HT1080 (cell line): ENCODE results near the gene NOP9. TPM values are rescaled to one million over a fixed set of nuclear protein-coding genes. Genes with fewer than 3 reads are reported as not detected.
A peak's percentile ranks its signal among the peaks of the same experiment; 100 is the strongest.

Experiments used
- DNase-seq: peaks from one replicate; pipeline ENCODE4 v3.0.0-alpha.2; 2015; ENCODE audit warnings: low read depth
- polyA plus RNA-seq, 2 experiments: library from polyadenylated mRNA; depleted of rRNA; stranded (reverse); fragments of >200 nt; gene quantifications; 2 replicates each; pipeline ENCODE4 v1.2.3, GENCODE V29; 2015
- total RNA-seq: library from RNA; depleted of rRNA; stranded (reverse); fragments of >200 nt; shearing (Covaris generic); gene quantifications from 2 replicates; pipeline ENCODE4 v1.2.3, GENCODE V29; 2014; rRNA removed

Gene NOP9, protein sequence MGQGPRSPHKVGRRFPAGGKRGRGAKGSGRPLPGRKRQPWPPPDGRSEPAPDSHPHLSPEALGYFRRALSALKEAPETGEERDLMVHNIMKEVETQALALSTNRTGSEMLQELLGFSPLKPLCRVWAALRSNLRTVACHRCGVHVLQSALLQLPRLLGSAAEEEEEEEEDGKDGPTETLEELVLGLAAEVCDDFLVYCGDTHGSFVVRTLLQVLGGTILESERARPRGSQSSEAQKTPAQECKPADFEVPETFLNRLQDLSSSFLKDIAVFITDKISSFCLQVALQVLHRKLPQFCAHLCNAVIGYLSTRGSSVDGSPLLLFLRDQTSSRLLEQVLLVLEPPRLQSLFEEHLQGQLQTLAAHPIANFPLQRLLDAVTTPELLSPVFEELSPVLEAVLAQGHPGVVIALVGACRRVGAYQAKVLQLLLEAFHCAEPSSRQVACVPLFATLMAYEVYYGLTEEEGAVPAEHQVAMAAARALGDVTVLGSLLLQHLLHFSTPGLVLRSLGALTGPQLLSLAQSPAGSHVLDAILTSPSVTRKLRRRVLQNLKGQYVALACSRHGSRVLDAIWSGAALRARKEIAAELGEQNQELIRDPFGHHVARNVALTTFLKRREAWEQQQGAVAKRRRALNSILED
- 21.1 and 25.6 TPM in 2 replicates for total RNA-seq
- 5.9 and 6.4 TPM in 2 replicates for polyA plus RNA-seq (2015; cell fraction: cytosol; rRNA removed)
- polyA plus RNA-seq (2015; cell fraction: nucleus; rRNA removed) = 41.8 and 44.8 TPM in 2 replicates

DNA sequence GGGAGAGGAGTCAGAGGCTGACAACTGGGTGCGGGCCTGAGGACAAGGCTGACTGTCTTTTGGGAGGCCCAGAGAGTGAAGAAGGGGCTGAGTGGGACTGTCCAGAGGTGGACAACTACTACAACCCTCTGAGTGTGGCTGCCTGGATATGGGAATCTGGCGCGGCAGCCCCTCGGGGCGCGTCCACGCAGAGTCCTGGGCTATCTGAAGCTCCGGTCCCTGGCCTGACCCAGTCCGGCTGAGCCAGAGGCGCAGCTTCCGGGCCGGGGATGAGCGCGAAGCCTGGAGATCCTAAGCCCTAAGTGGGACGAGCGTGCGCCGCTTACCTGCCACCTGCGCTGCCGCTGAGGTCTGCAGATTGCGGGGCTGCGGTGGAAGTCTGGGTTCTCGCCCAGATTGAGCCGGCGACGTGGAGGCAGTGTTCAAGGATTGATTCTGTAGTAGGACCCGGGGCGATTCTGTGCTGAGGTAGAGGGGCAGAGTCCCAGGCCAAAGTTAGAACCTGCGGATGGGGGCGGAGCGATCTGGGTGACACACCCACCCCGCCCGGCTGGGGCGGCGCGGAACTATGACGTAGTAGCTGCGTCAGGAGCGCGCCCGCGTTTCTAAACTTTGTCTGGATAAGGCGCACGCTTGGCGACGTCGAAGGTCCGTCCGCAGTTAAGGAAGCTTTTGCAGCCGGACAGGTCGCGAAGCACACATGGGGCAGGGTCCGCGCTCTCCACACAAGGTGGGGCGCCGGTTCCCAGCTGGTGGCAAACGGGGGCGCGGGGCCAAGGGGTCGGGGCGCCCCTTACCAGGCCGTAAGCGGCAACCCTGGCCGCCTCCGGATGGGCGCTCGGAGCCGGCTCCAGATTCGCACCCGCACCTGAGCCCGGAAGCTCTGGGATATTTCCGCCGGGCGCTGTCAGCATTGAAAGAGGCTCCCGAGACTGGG lies at the start of gene NOP9, which contains the start of gene DHRS1:
Gene NOP9, plus strand, starts transcription at position 596 of the 937 bp plus-strand sequence. Its CDS starts 105 bp downstream, at position 701.
Gene DHRS1, minus strand, starts transcription at position 526 of the 937 bp plus-strand sequence. CDS start 674 bp downstream, outside the sequence.
- peak; percentile 83 for DNase-seq

DNA sequence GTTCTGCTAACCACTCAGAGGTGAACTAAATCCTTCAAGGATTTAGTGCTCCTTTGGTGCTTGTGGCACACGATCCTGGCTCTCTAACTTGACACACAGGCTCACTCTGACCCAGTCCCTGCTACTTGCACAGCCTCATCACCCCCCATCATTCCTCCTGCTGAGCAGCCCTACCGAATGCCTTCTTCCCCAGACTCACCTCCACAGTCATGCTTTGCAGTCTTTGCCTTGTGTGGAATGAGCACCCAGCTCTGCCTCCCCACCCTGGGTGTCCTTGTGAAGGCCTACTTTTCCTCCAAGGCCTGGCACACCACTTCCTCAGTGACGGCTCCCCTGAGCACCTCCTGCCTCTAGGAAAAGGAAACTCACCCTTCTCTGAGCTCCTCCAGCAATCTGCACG lies 49.3 kb upstream of the NOP9 start:
- DNase-seq = no peak

DNA sequence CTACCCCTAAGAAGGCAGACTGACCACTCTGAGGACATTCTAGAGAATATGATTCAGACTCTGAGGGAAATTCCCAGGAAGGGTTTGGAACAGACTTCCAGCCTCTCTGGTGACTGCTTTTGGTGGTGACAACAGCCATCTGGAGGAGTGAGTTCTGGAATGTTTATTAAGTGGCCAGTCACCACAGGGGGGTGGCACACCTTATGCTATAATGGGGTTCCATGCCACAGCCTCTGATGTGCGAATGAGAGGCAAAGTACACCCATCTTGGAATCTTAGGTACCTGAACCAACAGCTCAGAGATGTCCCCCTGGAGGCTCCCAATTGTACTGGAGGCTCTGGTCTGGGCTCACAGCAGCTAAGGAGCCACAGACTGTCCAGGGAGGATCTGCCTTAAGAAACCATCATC lies 47.8 kb upstream of the NOP9 start:
- no peak for DNase-seq

DNA sequence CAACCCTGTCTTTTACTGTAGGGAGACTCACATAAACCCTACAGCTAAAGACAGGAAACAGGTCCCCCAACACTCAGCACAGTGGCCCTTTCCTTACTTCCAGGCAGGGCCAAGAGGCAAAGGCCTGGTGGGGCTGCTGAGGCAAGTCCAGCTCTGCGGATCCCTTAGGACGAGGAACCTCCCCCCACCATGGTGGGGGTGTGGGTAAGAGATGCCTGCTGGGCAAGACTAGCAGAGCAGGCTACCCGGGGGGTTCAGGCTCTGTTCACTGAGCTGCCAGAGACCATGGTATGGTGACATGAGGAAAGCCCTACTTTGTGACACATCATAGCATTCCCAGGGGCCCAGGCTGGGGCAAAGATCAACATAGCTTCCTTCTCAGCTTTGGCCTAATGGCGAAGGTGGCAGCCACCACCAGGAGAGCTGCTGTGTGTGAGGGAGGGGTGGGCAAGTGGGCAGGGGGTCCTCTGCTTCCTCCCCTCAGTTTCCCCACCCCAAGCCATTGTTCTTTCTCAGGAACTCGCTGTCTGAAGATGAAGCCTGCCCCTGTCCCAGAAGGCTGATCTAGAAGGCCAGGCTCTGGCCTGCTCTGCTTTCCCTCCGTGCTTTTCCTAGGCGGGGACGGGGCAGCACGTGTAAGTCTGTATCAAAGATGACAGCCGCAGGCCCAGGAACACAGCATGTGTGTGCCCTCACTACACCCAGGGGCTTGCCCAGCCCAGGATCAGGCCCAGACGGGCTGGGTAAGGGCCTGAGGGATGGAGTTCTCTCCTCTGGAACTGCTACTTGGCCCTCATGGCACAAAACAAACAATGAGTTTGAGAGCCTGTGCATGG lies 47.1 kb upstream of the NOP9 start:
- DNase-seq = no peak

DNA sequence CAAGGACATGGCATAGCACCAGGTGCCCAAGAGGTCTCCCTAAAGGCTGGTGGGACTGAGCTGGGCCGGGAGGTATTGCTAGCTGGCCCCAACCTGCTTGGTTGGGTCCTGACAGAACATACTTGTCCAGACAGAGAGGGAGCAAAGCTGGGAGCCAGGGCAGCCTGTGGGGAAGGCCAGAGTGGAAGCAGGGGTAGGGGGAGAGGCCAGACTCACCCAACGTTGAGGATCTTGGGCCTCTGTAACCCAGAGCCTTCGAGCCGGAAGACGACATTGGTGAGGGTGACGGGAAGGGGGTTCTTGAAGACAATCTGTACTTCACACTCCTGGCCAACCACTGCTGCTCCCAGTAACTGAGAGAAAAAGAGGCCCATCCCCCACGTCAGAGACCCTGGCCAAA lies 45.7 kb upstream of the NOP9 start:
- DNase-seq = no peak

DNA sequence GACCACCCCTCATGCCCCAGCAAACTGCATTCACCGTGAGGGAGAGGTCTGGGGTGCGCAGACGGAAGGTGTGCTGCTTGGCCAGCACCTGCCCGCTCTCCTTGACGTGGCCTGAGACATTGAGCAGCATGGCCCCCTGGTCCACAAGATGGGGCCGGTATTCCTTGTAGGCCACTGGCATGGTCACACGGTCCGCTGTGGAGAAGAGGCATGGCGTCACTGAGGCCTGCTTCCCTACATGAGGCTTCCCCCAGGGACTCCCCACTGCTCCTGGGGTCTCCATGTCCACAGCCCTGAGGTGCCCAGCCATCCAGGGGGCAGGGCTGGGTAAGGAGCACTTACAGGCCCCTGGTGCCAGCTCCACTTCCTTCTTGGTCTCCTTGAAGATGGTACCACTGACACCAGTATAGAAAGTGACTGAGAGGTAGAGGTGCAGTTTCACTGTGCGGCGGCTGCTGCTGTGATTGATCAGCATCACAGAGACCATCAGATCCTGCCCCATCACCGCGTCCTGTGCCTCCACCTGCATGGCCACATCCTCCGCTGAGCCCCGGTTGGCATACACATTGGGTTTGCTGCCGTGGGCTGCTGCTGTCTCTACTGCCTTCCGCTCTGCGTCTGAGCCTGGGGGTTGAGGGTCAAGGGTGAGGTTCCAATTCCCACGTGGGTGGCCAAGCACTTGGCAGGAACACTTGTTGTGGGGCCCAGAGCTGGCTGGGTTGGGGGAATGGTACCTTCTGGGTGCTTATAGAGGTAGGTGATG lies 44.8 kb upstream of the NOP9 start:
- no peak for DNase-seq

DNA sequence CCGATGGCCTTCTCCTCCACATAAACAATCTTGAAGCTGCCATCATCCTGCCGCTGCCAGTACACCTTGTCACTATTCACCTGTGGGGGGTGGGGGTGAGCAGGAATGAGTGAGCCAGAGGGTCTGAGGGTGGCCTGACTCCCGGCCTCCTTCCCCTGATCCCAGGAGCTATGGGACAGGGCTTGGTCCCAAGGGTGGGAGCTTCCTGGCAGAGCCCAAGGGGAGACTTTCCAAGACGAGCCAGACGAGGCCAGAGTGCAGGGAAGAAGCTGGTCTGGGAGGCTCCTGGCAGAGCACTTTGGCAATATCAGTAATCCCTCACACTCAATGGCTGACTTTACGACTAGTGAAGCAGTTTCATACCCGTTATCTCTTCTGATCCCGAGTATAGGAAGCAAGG lies 44.2 kb upstream of the NOP9 start:
- no peak for DNase-seq

DNA sequence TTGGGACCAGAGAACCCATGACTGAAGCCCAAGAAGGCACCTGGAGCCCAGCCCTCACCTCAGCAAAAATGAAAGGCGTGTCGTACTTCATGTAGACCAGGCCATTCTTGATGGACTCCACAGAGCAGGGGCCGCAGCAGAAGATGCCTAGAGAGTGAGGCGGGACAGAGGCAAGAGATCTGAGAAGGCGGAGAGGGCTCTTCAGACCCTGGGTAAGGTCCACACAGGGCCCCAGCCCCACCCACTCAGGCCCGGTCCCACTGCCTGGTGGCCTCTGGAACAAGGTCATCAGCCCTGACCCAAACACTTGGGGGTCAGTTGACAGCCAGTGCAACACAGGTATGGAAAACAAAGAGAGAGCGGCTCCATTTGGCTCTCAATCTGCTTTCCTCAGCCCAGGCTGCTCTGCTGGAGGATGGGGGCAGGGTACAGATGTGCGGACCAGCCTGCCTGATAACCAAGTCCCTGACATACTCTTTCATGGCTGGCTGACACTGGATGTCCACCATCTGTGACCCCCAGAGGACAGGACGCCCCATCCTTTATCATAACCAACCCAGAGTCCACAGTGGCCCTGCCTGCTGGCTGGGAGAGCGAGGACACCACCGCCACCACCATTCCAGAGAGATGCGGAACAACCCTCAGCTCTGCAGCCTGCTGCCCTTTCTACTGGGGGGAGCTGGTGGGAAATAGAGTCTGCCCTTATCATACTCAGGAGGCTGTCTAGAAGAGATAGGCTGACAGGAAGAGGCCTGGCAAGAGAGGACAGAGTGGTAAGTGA lies 43.5 kb upstream of the NOP9 start:
- no peak for DNase-seq

DNA sequence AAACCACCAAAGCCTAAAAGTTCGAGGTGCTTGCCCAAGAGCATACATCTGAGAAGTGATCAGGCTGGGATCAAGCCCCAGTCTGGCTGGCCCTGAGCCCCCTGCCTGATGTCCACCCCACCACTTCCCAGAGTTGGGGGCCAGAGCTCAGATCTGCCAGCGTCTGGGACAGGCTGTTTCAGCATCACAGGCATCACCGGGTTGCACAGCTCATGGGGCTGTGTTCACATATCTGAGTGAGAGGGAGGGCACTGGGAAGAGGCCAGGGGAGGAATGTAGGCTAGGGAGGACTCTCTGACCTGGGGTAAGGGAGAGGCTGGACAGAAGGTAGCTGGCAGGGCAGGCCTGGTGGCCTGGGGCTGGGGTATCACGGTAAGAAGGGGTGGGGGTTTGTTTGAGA lies 42.7 kb upstream of the NOP9 start:
- DNase-seq = no peak

DNA sequence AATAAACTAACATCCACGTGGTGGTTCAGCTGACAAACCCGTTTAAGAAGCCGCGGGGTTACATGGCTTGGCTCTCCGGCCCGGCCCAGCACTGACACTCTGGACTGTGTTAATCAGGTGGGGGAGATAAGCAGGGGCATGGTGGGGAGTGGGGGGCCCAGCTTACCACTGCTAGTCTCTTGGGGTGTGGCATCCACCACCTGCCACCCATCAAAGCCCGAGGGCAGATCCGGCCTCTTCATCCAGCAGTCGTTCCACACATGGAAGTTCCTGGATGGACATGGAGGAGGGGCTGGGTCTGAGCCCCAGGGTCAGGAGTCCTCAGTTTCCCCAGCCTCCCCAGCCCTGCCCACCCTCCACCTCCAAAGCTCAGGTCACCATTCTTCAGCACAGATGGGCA lies 41.5 kb upstream of the NOP9 start:
- no peak for DNase-seq

DNA sequence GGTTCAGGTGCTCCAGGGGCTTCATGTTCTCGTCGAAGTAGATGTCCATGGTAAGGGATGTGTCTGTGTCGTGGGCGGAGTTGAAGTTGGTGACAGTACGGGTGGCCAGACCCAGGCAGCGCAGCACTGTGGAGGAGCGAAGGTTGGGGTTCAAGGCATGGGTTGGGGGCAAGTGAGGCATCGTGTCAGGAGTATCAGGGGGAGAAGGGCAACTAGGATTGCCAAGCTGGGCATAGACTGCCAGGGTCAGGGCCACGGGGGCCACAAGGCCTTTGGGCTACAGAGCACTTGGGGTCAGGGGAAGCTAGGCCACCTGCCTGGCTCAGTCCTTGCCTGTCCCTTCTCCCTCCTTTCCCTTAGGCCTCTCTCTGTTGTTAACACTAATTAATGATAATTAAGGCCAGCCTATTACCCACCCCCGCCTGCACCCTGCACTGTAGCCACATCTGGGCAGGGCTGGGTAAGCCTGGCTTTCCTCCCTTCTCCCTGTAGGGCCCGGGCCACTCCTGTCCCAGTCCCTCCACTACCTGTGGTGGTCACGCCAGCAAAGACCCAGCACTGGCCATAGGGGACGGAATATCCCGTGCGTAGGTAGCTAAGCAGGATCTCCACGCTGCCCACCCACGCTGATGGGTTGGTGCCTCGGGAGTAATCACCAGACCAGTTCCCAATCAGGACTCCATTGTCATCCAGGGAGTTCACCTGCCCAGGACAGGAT lies 40.9 kb upstream of the NOP9 start:
- no peak for DNase-seq

DNA sequence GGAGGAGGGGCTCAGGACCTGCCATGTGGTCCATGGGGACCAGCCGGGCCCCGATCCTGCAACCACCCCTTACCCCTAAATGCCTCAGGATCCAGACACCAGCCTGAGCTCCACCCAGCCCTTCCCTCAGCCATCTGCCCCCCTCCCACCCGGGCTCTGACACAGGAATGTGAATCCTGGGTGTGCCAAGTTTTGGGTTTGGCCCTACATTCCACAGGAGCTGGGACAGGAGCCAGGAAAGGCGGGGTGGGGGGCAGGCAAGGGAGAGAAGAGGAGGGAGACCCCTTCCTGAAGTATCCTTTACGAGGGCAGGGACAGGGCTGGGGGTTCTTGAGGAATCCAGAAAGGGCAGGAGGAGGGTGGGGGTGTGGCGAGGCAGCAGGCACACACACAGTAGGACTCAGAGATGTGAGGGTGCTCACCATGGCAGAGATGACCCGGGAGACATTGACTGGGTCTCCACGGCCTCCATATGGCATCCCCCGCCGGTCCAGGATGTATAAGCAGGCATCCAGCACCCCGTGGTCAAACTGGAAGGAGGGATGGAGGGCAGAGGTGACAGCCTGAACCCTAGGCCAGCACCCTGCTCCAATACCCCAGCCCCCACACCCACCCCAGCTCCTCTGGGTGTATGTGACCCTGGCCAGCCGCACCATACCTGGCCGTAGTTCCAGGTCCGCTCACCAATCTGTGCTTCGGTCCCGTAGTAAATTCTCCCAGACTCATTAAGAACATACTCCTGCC lies 40.2 kb upstream of the NOP9 start:
- DNase-seq = no peak

DNA sequence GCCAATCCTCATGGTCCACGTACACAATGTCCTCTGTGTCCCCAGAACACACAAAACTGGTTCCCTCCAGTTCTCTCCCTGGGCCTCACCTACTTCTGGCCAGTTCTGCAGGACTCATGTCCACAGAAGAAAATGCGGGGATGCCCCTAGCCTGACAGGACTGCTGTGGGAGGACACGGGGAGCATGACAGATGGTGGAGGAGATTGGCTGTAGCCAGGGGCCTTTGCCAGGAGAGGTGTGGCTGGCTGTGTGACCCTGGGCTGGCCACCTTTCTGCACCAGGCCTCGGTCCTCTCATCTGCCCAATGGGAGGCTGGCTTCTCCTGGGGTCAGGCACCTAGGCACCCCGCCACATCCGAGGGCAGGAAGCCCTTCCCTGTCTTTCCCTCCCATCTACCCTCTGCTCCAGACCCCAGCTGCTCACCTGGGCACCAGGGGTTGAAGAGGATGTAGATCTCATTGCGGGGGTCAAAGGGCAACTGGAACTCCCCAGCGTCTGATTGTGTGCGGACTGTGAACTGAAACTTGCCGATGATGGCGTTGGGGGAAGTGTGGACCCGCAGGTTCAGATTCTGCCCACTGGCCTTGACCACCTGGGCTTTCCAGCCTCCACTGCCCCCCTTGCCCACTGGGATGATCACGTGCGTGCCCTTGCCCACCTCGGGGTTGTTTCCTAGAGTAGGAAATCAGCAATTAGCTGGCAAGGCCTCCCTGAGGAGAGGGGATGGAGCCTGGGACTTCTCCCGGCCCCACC lies 39.4 kb upstream of the NOP9 start:
- no peak for DNase-seq

DNA sequence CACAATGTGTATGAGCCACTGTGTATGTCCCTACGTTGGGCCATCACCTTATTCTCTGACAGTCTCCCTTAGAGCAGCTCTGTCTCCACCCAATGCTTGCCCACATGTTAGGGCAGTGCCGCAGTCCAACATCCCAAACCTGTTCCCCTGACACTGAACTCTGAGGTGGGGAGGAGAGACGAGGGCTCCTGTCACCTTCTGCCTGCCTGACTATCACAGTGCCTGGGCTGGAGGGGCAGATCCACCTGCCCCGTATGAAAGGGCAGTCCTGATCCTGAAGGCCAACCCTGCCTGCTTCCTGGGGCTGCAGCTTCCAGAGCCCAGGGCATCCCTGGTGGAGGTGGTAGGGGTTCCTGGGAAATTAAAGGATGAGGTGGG lies 38.9 kb upstream of the NOP9 start:
- no peak for DNase-seq

DNA sequence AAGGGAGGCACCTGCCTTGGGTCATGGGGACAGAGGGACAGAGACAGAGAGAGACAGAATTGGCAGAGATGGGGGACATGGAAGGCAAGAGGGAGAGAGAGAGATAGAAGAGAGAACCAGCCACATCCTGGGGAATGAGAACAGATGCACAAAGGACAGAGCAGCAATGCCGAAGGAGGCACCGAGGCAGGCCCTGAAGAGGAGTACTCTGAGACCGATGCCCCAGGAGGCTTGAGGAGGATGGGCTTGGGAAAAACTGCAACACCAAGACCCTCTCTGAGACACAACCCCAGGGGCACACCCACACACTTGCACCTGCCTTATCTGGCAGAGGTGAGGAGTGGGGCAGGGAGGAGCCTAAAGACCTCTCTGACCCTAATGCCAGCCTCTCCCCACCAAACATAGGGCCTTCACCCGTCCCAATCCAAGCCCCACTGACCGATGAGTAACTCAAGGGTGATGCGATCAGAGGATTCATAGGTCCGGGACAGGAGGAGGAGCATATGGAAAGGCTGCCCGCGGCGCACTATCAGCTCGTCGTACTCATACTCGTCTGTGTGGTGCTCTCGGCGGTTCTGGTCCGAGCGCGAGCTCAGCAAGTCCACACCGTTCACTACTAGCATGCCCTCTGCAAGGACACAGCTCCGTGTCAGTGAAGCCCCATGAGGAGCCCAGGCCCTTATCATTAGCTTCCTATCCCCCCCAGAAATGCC lies 38.2 kb upstream of the NOP9 start:
- no peak for DNase-seq

DNA sequence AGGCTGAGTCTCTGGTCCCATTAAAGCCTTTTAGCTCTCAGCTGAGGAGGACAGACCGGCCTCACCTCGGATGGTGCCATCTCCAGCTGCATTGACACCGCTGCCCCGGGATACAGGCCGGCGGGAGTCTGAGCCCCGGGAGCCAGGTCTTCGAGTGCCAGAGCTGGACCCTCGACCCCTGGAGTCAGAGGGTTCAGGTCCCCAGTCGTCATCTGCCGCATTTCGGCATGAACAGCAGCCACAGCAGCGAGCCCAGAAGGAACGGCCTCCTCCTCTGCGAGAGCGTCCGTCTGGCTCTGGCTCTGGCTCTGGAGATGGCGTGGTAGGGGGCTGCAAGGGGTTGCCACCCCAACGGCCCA lies 37.7 kb upstream of the NOP9 start:
- DNase-seq = no peak
